Raji (cell line): ENCODE results near the gene LMBRD1.

ENCODE experiments used
- POLR2A ChIP-seq: IDR thresholded peaks from 2 replicates; pipeline ENCODE4 v1.6.1; 2011; ENCODE audit warnings: low read depth, low read length, control low read depth; ENCODE audit not compliant: insufficient read depth

The LMBRD1 gene

GRCh38 chr6:69775941-69776340 is 20.9 kb downstream of the LMBRD1 start:
- TF ChIP-seq POLR2A: no peak

GRCh38 chr6:69775585-69775849 is 21.3 kb downstream of the LMBRD1 start:
- TF ChIP-seq POLR2A: no peak

- no peak for TF ChIP-seq POLR2A
Observed at GRCh38 chr6:69774740-69775584, 21.8 kb downstream of the LMBRD1 start.

GRCh38 chr6:69771158-69771906 is 25.5 kb downstream of the LMBRD1 start:
- TF ChIP-seq POLR2A: no peak

GRCh38 chr6:69768664-69769063 is 28.1 kb downstream of the LMBRD1 start:
- no peak for TF ChIP-seq POLR2A

GRCh38 chr6:69763763-69764162 is 33.0 kb downstream of the LMBRD1 start:
- TF ChIP-seq POLR2A: no peak

GRCh38 chr6:69761853-69762252 is 35.0 kb downstream of the LMBRD1 start:
- TF ChIP-seq POLR2A: no peak

- no peak for TF ChIP-seq POLR2A
Observed at GRCh38 chr6:69758214-69758613, 38.6 kb downstream of the LMBRD1 start.

GRCh38 chr6:69756907-69757306 is 39.9 kb downstream of the LMBRD1 start:
- no peak for TF ChIP-seq POLR2A

- TF ChIP-seq POLR2A: no peak
Observed at GRCh38 chr6:69756366-69756765, 40.4 kb downstream of the LMBRD1 start.

- no peak for TF ChIP-seq POLR2A
Observed at GRCh38 chr6:69735027-69735426, 61.8 kb downstream of the LMBRD1 start.

GRCh38 chr6:69732640-69733039 is 64.2 kb downstream of the LMBRD1 start:
- no peak for TF ChIP-seq POLR2A

- no peak for TF ChIP-seq POLR2A
Observed at GRCh38 chr6:69732045-69732444, 64.8 kb downstream of the LMBRD1 start.

- no peak for TF ChIP-seq POLR2A
Observed at GRCh38 chr6:69729870-69730449, 66.8 kb downstream of the LMBRD1 start.

- no peak for TF ChIP-seq POLR2A
Observed at GRCh38 chr6:69722683-69723082, 74.1 kb downstream of the LMBRD1 start.

GRCh38 chr6:69719602-69720193 is 77.1 kb downstream of the LMBRD1 start:
- TF ChIP-seq POLR2A: no peak
